HG03571 (cell line): ENCODE data around the gene AXL.
"Not testable (repeated sequence)": the region's sequence is repeated elsewhere in the genome, so short reads cannot be mapped to it uniquely, and the experiment has no call there.

ENCODE experiments used
- ATAC-seq: cut with Tn5 transposase; IDR thresholded peaks from one replicate; pipeline ENCODE4 v1.9.1; 2021; ENCODE audit not compliant: unreplicated experiment

Gene AXL

GRCh38 chr19:41269055-41269454, 50.0 kb downstream of the AXL start:
- ATAC-seq: no peak

- no peak for ATAC-seq
Measured at GRCh38 chr19:41269571-41269970, 50.5 kb downstream of the AXL start.

GRCh38 chr19:41273076-41273475, 54.1 kb downstream of the AXL start:
- no peak for ATAC-seq

- no peak for ATAC-seq
Measured at GRCh38 chr19:41274802-41275201, 55.8 kb downstream of the AXL start.

GRCh38 chr19:41276231-41276630, 57.2 kb downstream of the AXL start:
- no peak for ATAC-seq

GRCh38 chr19:41278478-41278877, 59.5 kb downstream of the AXL start:
- ATAC-seq: no peak

- ATAC-seq: no peak
Measured at GRCh38 chr19:41288673-41289530, 69.9 kb downstream of the AXL start.

GRCh38 chr19:41289814-41290213, 70.8 kb downstream of the AXL start:
- ATAC-seq: not testable (repeated sequence)

GRCh38 chr19:41294393-41294792, 75.4 kb downstream of the AXL start:
- no peak for ATAC-seq

- ATAC-seq: no peak
Measured at GRCh38 chr19:41295499-41295898, 76.5 kb downstream of the AXL start.

- ATAC-seq: no peak
Measured at GRCh38 chr19:41296433-41296871, 77.4 kb downstream of the AXL start.

GRCh38 chr19:41297628-41298347, 78.8 kb downstream of the AXL start:
- peak; percentile 65 for ATAC-seq

- no peak for ATAC-seq
Measured at GRCh38 chr19:41298348-41298964, 79.4 kb downstream of the AXL start.

- ATAC-seq: no peak
Measured at GRCh38 chr19:41299046-41299754, 80.2 kb downstream of the AXL start.

- no peak for ATAC-seq
Measured at GRCh38 chr19:41299755-41300089, 80.7 kb downstream of the AXL start.

GRCh38 chr19:41300555-41300954, 81.5 kb downstream of the AXL start:
- ATAC-seq: no peak

- ATAC-seq: no peak
Measured at GRCh38 chr19:41302624-41303351, 83.8 kb downstream of the AXL start.

GRCh38 chr19:41303954-41304353, 84.9 kb downstream of the AXL start:
- ATAC-seq: no peak

- ATAC-seq: no peak
Measured at GRCh38 chr19:41304706-41305483, 85.9 kb downstream of the AXL start.
